ENCODE results near the gene JDP2. TPM values are rescaled to one million over a fixed set of nuclear protein-coding genes. Genes with fewer than 3 reads are reported as not detected.

Gene JDP2
- total RNA-seq, 2 donors from 2014 or later = 81.8 to 100 TPM

- Histone ChIP-seq H3K4me1 (ENCODE audit: control insufficient read depth in 1 of 2, low read depth in 2 of 2) (peaks cover 14 to 44% of the 10 kb centered on the region in 2 donors), H3K27me3 (replicated peaks; ENCODE audit: insufficient read depth) (no peaks in the 10 kb centered on the region), H3K36me3 (peaks cover 17% of the 10 kb centered on the region), H3K9me3 (no peaks in the 10 kb centered on the region), H3K4me3 (no peak overlapping the region), H3K27ac (no peak overlapping the region)
- no peak for ATAC-seq (ENCODE audit: insufficient number of reproducible peaks, low FRiP score, low read depth)
- TF ChIP-seq CTCF (IDR thresholded peaks at IDR 0.05) = no peak
- DNase-seq (ENCODE audit: low spot score) = no peak
These were observed 36.8 kb downstream of the JDP2 start for GRCh38 chr14:75464626-75465025.

GRCh38 chr14:75467763-75468162, 39.9 kb downstream of the JDP2 start:
- no peaks in the 10 kb centered on the region for H3K27me3 ChIP-seq (replicated peaks; ENCODE audit: insufficient read depth)
- DNase-seq (ENCODE audit: low spot score) (no peak), ATAC-seq (ENCODE audit: insufficient number of reproducible peaks, low FRiP score, low read depth) (no peak)
- TF ChIP-seq CTCF (IDR thresholded peaks at IDR 0.05) = no peak
- no peaks in the 10 kb centered on the region for H3K9me3 ChIP-seq
- H3K36me3 ChIP-seq = peaks cover 22% of the 10 kb centered on the region
- H3K27ac ChIP-seq = peak overlapping the region; percentile 60 to 65
- H3K4me1 ChIP-seq (ENCODE audit: control insufficient read depth in 1 of 2, low read depth in 2 of 2) = peaks cover 20 to 57% of the 10 kb centered on the region in 2 donors
- no peak overlapping the region for H3K4me3 ChIP-seq

- Histone ChIP-seq H3K4me3 (no peak overlapping the region), H3K9me3 (no peaks in the 10 kb centered on the region), H3K27me3 (replicated peaks; ENCODE audit: insufficient read depth) (no peaks in the 10 kb centered on the region), H3K27ac (peak overlapping the region; percentile 60 to 62), H3K36me3 (peaks cover 17% of the 10 kb centered on the region), H3K4me1 (ENCODE audit: control insufficient read depth in 1 of 2, low read depth in 2 of 2) (peaks cover 20 to 57% of the 10 kb centered on the region in 2 donors)
- no peak for TF ChIP-seq CTCF (IDR thresholded peaks at IDR 0.05)
- DNase-seq (ENCODE audit: low spot score) (no peak), ATAC-seq (ENCODE audit: insufficient number of reproducible peaks, low FRiP score, low read depth) (no peak)
These were observed 41.3 kb downstream of the JDP2 start for GRCh38 chr14:75469164-75469563.

- Histone ChIP-seq H3K36me3 (peaks cover 17% of the 10 kb centered on the region), H3K9me3 (no peaks in the 10 kb centered on the region), H3K4me1 (ENCODE audit: control insufficient read depth in 1 of 2, low read depth in 2 of 2) (peaks cover 20 to 57% of the 10 kb centered on the region in 2 donors), H3K27ac (peak overlapping the region; percentile 60 to 62), H3K27me3 (replicated peaks; ENCODE audit: insufficient read depth) (no peaks in the 10 kb centered on the region), H3K4me3 (peak overlapping the region; percentile 50)
- ATAC-seq (ENCODE audit: insufficient number of reproducible peaks, low FRiP score, low read depth) (no peak), DNase-seq (ENCODE audit: low spot score) (no peak)
- no peak for TF ChIP-seq CTCF (IDR thresholded peaks at IDR 0.05)
These were observed 41.9 kb downstream of the JDP2 start for GRCh38 chr14:75469606-75470237.

- Histone ChIP-seq H3K4me3 (no peak overlapping the region), H3K27ac (peak overlapping the region; percentile 13 to 41), H3K4me1 (ENCODE audit: control insufficient read depth in 1 of 2, low read depth in 2 of 2) (peaks cover 20 to 57% of the 10 kb centered on the region in 2 donors), H3K9me3 (no peaks in the 10 kb centered on the region), H3K36me3 (peaks cover 17% of the 10 kb centered on the region), H3K27me3 (replicated peaks; ENCODE audit: insufficient read depth) (no peaks in the 10 kb centered on the region)
- DNase-seq (ENCODE audit: low spot score) (no peak), ATAC-seq (ENCODE audit: insufficient number of reproducible peaks, low FRiP score, low read depth) (no peak)
- TF ChIP-seq CTCF (IDR thresholded peaks at IDR 0.05) = no peak
These were observed 42.5 kb downstream of the JDP2 start for GRCh38 chr14:75470238-75470797.

Measured in thoracic aorta (tissue), 2 donors.